ENCODE results near the gene GLG1.
"Not testable (repeated sequence)": the region's sequence is repeated elsewhere in the genome, so short reads cannot be mapped to it uniquely, and the experiment has no call there.

GLG1 gene

DNA sequence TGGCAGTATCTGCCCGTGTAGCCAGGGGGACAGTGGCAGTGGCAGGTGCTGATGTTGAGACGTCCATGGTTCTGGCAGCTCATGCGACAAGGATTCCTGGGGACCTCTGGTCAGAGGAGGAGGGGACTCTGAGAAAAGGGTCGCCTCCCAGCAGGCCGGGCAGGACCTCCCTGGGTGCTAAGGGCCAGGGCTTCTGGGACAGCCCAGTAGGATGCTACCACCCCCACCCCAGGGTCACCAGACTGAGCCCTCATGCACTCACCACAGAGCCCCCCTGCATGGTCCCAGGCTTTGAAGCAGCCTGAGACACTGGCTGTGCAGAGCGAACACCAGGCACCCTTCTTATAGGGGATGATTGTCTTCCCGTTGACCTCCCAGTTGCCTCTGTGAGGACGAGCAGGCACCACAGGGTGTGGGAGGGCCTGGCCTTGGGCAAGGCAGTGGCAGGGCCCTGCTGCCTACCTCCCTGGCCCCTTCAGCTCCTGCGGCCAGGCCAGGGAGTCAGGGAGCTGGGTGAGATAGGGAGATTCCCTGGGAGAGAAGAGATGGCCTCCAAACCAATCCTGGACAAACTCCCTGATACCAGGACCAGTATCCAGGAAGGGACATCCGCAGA lies 194.0 kb downstream of the GLG1 start:
- DNase-seq, result not testable (repeated sequence)

DNA sequence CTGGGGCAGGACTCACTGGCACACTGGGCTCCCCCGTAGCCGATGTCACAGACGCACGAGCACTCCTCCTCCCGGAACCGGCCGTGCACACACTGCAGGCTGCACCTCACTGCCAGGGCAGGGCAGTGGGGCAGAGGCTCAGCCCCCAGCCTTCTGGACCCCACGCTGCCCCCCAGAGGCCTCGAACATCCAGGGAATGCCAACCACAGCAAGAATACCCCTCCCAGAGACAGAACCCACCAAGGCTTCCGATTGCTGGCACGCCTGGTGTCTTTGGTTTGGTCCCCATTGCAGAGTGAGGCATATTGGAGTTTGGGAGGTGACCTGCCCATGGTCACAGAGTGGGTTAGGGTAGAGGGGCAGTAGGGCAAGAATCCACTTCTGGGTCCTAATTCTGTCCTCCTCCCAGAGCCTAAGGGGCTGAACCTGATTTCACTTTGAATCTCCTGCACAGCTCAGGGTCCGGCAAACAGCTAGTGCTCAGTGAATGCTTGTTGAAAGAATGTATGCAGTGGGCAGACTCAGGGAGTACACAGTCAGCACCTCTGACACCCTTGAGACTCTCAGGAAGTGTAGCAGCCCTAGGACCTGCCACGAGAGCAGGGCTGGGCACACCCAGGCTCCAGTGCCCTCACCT lies 194.7 kb downstream of the GLG1 start:
- DNase-seq, result not testable (repeated sequence)

DNA sequence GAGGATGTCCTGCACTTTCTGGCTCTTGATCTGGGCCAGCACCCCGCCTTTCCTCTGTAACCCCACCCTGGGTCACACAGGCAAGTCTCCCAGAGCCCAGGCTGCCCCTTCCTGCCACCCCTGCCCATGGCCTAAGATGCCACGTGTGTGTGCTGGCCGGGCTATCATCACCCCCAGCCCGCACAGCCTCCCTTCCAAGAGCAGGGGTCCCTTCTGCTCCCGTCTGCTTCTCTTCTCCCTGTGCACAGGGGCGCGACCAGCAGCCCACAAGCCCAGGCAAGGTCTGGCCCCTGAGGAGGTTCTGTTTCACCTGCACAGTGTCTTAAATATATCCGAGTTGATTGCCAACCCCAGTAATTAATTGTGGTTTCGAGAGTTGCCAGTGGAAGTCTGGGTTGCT lies 195.9 kb downstream of the GLG1 start:
- DNase-seq, result not testable (repeated sequence)

DNA sequence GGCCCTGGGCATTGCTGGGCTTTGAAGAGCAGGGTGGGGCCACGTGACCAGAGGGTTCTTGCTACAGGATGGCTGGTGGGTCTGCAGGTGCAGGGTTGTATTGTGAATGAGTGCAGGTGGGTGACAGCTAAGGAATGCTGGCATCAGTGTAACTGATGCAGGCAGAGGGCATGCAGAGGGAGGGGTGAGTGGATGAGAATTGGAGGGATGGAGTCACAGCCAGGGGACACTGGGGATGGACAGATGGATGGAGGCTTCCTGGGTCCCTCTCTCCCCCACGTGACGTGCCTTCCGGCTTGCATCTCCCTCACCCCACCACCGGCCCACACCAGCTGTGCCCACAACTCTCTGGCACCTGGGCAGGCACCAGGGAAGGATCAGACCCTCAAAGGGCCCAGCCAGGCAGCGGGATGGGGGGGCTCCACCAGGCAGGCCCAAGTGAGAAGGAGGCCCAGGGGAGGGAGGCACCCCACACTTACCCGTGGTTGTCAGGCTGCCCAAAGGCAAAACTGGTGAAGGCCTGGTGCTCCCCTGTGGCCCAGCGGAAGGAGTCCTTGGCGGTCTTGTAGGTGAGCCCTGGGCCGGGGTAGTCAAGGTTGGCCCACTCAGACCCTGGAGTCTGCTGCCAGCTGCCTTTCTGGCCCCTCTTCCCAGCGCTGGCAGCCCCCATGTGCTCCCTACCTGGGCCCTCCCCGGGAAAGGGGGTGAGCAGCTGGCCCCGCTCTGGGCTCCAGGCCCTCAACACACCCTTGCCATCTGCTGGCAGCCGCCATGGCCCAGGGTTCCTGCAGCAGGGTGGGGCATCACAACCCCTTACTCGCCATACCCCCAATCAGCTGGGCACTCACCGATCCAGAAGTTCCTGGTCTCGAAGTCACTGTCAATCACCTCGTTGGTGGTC lies 196.6 kb downstream of the GLG1 start:
- not testable (repeated sequence) for DNase-seq

DNA sequence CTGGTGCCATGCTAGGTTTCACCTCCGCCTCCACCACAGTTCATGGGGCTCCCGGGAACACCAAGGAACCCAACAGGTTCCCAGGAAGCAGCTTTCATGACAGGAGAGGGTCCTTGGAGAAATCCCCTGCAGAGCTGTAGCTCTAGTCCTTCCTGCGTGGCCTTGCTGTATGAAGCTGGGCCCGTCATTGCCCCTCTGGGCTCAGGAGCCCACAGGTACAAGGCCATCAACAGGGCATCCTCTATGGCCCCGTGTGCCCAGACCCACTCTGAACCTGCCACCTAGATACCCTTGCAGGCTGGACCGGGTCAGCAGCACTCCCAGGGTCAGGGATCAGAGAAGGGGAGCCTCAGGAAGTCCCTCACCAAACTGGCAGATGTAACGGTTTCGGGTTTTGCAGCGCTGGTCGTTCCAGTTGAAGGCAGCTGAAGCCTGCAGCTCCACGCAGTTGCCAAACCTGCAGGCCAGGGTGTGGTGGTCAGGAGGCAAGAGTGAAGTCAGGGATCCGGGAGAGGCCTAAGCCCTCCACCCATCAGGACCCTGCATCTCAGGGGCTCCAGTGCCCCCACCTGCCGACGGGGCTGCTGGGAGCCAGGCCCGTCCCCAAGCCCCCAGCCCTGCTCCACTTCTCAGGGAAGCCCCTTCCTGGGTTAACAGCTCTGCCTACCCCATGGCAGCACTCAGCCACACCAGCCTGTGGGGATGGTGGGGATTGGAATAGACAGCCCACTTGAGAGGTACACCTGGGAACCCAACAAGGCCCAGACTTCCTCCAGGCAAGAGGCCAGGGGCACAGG lies 197.5 kb downstream of the GLG1 start:
- DNase-seq, result not testable (repeated sequence)

DNA sequence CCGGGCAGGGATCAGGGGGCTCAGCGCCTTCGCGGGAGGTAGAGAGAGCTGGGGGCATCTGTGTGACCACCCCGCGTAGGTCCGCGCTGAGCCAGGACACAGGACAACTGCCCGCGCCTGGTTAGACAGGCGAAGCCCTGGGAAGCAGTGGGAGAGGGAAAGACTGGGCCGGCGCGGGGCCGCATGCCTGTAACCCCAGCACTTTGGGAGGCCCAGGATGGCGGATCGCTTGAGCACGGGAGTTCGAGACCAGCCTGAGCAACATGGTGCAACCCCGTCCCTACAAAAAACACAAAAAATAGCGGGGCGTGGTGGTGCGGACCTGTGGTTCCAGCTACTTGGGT lies 199.6 kb downstream of the GLG1 start:
- not testable (repeated sequence) for DNase-seq

DNA sequence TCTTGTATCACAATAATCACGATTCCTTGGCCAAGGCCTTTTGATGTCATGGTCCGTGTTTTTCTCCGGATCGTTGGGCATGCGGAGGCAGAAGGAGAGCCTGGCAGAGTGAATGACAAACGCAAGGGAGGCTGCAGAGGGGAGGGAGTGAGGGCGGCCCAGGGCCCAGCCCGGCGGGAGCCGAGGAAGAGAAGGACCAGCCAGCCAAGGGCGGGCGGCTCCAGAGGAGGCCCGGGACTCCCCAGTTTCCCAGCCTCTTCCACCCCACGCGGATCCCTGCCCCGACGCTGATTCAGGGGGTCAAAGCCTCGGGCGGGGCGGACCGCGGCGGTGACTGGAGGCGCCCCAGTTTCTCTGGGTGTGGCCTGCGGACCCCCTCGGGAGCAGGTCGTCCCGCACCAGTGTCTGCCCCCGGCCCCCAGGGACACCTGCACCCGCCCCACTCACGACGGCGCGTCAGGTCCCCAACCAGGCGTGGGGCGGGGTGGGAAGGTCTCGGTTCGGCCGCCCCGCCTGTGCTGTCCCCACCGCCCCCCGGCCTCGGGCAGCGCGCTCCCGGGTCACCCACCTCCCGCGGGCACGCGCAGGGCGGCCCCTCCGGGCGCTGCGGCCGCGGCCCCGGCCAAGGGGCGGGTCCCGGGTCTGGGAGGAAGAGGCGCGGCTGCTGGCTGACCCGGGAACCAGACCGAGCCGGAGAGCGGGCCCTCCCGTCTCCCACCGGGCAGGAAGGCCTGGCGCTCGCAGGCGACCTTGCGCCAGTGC lies 200.1 kb downstream of the GLG1 start:
- DNase-seq, result not testable (repeated sequence)

DNA sequence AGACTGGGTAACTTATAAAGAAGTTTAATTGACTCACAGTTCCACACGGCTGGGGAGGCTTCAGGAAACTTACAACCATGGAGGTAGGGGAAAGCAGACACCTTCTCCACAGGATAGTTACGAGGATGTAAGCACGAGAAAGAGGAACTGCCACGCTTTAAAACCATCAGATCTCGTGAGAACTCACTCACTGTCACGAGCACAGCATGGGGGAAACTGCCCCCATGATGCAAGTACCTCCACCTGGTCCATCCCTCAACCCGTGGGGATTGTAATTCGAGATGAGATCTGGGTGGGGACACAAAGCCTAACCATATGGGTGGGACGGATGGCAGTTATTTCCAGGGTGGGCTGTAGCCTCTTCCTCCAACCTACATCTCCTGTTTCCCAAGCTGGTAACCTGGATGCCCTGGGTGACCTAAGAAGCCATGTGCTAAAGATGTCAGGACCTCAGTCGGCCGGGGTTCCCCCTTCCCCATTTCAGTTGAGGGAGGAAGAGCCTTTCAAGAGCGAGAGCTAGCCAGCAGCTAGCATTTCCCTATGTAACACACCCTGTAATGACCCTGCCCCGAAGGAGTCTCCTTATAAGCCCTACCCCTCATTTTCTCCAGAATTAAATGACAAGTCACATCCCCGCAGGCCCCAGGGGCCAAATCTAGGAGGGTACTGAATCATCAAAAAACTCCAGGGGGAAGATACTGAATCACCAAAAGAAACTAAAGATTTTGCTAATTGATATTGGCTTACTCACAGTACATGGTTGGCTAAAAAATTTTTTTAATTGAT lies 202.6 kb downstream of the GLG1 start:
- DNase-seq, result not testable (repeated sequence)

DNA sequence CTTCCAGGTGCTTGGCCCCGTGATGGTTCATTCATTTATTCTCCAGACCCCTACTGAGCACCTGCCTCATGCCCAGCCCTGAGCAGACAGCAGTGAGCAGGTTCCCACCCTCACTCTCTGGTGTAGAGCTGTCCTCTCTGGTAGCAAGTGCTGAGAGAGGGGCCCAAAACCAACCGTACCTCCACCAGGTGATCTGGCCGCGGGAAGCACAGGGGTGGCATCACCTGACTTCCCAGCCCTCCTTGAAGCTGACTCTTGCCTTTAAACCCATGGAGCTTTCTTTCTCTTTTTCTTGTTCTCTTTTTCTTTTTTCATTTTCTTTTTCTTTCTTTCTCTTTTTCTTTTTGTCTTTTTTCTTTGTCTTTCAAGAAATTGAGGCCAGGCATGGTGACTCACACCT lies 206.7 kb downstream of the GLG1 start:
- not testable (repeated sequence) for DNase-seq

DNA sequence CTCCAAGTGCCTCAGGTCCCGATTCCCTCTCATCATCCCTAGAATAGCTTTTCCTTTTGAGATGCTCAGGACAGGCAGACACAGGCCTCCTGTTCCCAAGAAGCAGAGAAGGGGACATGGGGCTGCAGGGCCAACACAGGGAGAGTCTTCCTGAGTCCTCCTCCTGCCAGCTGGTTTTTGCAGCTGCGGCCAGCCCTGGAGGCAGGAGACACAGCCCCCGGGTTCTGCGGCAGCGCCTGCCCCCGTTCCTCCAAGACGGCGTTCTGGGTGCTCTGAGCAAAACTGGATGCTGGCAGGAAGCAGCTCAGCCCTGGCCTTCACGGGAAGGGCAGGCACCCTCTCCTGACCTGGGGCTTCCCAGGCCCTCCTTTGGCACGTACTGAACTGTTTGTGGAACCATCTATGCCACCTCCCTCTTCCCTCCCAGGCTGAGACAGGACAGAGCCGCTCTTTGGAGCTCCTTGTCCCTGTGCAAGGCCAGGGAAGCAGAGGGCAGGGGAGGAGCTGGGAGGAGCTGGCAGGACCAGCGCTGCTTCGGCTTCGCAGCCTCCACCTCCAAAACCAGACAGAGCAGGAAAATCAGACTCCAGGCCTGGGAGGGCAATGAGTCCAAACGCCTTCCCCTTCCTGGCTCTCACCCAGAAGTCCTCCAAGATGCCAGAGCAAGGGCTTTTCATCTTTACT lies 208.6 kb downstream of the GLG1 start:
- DNase-seq, result peak in 2 of 58 donors; percentile 11 to 20

Measured in anterior cingulate cortex (tissue), 58 donors.